Endothelial cell of umbilical vein (primary cell): Measurements from ENCODE around the gene ZNF620. TPM values are rescaled to one million over a fixed set of nuclear protein-coding genes. Genes with fewer than 3 reads are reported as not detected.

Experiments
- BruUV-seq: library from RNA; stranded (reverse); fragments of 400-500 nt; replicated peaks from 2 replicates; lab custom pipeline; 2021; lab: Mats Ljungman, UMichigan
- CTCF ChIA-PET: fragments of 300-600, 350-600 bp; sonication (Branson Sonifier 250); formaldehyde crosslinking; loops from one replicate; lab custom pipeline; 2021; ENCODE audit warnings: antibody characterized with exemption, inconsistent platforms; lab: Charles Lee
- POLR2A ChIA-PET: fragments of 300-600, 350-600 bp; sonication (Branson Sonifier 250); formaldehyde crosslinking; loops from one replicate; lab custom pipeline; 2021; ENCODE audit warnings: antibody characterized with exemption, inconsistent platforms; lab: Charles Lee
- DNase-seq: peaks from one replicate; pipeline ENCODE4 v3.0.0-alpha.2; 2011; ENCODE audit warnings: low read depth, low spot score
- FAIRE-seq: peaks from 2 replicates; lab custom pipeline; 2011; peaks lifted over from hg19 to GRCh38; lab: Jason Lieb, UNC
- H2AFZ ChIP-seq: 2 replicates; pipeline ENCODE4 v1.6.0; 2012; ENCODE audit warnings: low read depth, low read length, control low read depth, inconsistent platforms
- H3K27ac ChIP-seq: 2 replicates; pipeline ENCODE4 v1.5.1; 2011; ENCODE audit warnings: low read depth, mild to moderate bottlenecking, control low read depth, low read length, moderate library complexity; ENCODE audit not compliant: insufficient read depth
- H3K27me3 ChIP-seq, 2 experiments: 2 replicates each; pipeline versions ENCODE4 v1.6.0 to v1.6.1; 2011; ENCODE audit warnings: low read length in 2 of 2, mixed read lengths in 1 of 2; ENCODE audit not compliant: control insufficient read depth in 2 of 2, insufficient read depth in 2 of 2
- H3K36me3 ChIP-seq, 2 experiments: 2 replicates in 1 of 2; 3 replicates in 1 of 2; pipeline ENCODE4 v1.5.1; 2011; ENCODE audit warnings: low read length in 2 of 2, mild to moderate bottlenecking in 1 of 2, moderate library complexity in 1 of 2; ENCODE audit not compliant: control insufficient read depth in 2 of 2, insufficient read depth in 2 of 2; ENCODE audit errors: extremely low read depth in 1 of 2
- H3K4me1 ChIP-seq: 3 replicates; pipeline ENCODE4 v1.5.1; 2011; ENCODE audit warnings: mild to moderate bottlenecking, low read length; ENCODE audit not compliant: control insufficient read depth, insufficient read depth; ENCODE audit errors: extremely low read depth
- H3K4me2 ChIP-seq: 2 replicates; pipeline ENCODE4 v1.6.1; 2011; ENCODE audit warnings: low read length, control low read depth, mixed read lengths; ENCODE audit not compliant: insufficient read depth
- H3K4me3 ChIP-seq, 3 experiments: fragments of 200-600 bp in 1 of 3; sonication (generic), shearing (Covaris generic) in 1 of 3; replicated peaks in 1 of 3; 2 replicates each; pipeline ENCODE4 v1.5.1; 2011 to 2016; ENCODE audit warnings: control low read depth in 3 of 3, low read length in 3 of 3, mild to moderate bottlenecking in 2 of 3, inconsistent platforms in 1 of 3, low read depth in 1 of 3, moderate library complexity in 1 of 3; ENCODE audit not compliant: insufficient read depth in 1 of 3
- H3K79me2 ChIP-seq: 2 replicates; pipeline ENCODE4 v1.6.0; 2012; ENCODE audit warnings: low read length, inconsistent platforms; ENCODE audit not compliant: control insufficient read depth, insufficient read depth
- H3K9ac ChIP-seq: replicated peaks from 2 replicates; pipeline ENCODE3; 2011; ENCODE audit warnings: low read length, control low read depth; ENCODE audit not compliant: insufficient read depth; ENCODE audit errors: extremely low read depth
- H3K9me1 ChIP-seq: replicated peaks from 3 replicates; pipeline ENCODE4 v1.6.0; 2011; ENCODE audit warnings: mild to moderate bottlenecking, low read length; ENCODE audit not compliant: control insufficient read depth, insufficient read depth; ENCODE audit errors: extremely low read depth
- H3K9me3 ChIP-seq: replicated peaks from 2 replicates; pipeline ENCODE4 v1.5.1; 2012; ENCODE audit warnings: low read length, inconsistent platforms; ENCODE audit not compliant: control insufficient read depth, insufficient read depth
- H4K20me1 ChIP-seq: replicated peaks from 2 replicates; pipeline ENCODE3; 2011; ENCODE audit warnings: mild to moderate bottlenecking, low read length; ENCODE audit not compliant: control insufficient read depth, insufficient read depth; ENCODE audit errors: extremely low read depth
- FOS ChIP-seq: IDR thresholded peaks from 2 replicates; pipeline ENCODE4 v1.6.1; 2011; ENCODE audit warnings: mild to moderate bottlenecking, low read length, moderate library complexity, borderline replicate concordance; ENCODE audit not compliant: insufficient read depth
- GATA2 ChIP-seq: IDR thresholded peaks from 2 replicates; pipeline ENCODE4 v1.7.0; 2011; ENCODE audit warnings: low read depth, mild to moderate bottlenecking, moderate library complexity, mixed read lengths, low read length; ENCODE audit not compliant: insufficient read length, insufficient read depth
- MAX ChIP-seq: IDR thresholded peaks from 2 replicates; pipeline ENCODE4 v1.6.1; 2011; ENCODE audit not compliant: insufficient read depth, insufficient read length
- MYC ChIP-seq: IDR thresholded peaks from one replicate; pipeline ENCODE4 v1.6.1; 2011; ENCODE audit warnings: mild to moderate bottlenecking, low read depth, low read length
- POLR2A ChIP-seq: IDR thresholded peaks from 2 replicates; pipeline ENCODE4 v1.6.1; 2012; ENCODE audit warnings: low read depth, mild to moderate bottlenecking, control low read depth, low read length
- dilution Hi-C: fragments of 300-500 bp; cut with MboI; formaldehyde crosslinking; loops from one replicate; pipeline ENCODE4 v1.15.0; 2019; ENCODE audit warnings: low sequenced_read_pairs; ENCODE audit not compliant: extremely low pct_ligation_motif_present
- intact Hi-C: fragments of 100-400 bp; cut with micrococcal nuclease; formaldehyde crosslinking; loops from one replicate; pipeline ENCODE4 v1.10.0; 2022
- polyA plus RNA-seq, 4 experiments: library from polyadenylated mRNA; depleted of rRNA in 3 of 4; stranded (reverse) in 3 of 4; unstranded in 1 of 4; fragments of >200 nt; gene quantifications; 2 replicates each; pipeline versions ENCODE4 v1.2.1 to v1.2.3, GENCODE V29; 2011 to 2012; ENCODE audit warnings: missing spikeins in 1 of 4
- total RNA-seq: library from RNA; stranded (reverse); gene quantifications from 2 replicates; pipeline ENCODE4 v1.2.3, GENCODE V29; 2021

ZNF620 gene
- total and polyA plus RNA-seq, 2 donors (not counting 3 experiments of a cell fraction or from before 2014, with no cell fraction given), result 1.9 to 4.0 TPM

GRCh38 chr3:40518067-40518466 lies 12.2 kb downstream of the ZNF620 start:
- DNase-seq (no peak), FAIRE-seq (no peak)
- no peak overlapping the region for H3K9ac ChIP-seq
- dilution Hi-C loops (no loop called here), intact Hi-C loops (no loop called here)
- CTCF ChIA-PET, result no interaction called here
- TF ChIP-seq POLR2A (no peak), MYC (no peak), MAX (no peak), FOS (no peak), GATA2 (no peak)
- no peaks in the 10 kb centered on the region for H3K79me2 ChIP-seq
- POLR2A ChIA-PET, result no interaction called here
- no peaks in the 10 kb centered on the region for H3K9me1 ChIP-seq
- H3K27me3 ChIP-seq, result no peaks in the 10 kb centered on the region
- H3K4me3 ChIP-seq, result no peak overlapping the region
- no peak overlapping the region for H2AFZ ChIP-seq
- no peaks in the 10 kb centered on the region for H4K20me1 ChIP-seq
- no peaks in the 10 kb centered on the region for H3K9me3 ChIP-seq
- BruUV-seq, result no TSS peak
- no peak overlapping the region for H3K4me2 ChIP-seq
- no peak overlapping the region for H3K27ac ChIP-seq
- H3K36me3 ChIP-seq, result peaks cover 0 to 2% of the 10 kb centered on the region in 2 experiments
- H3K4me1 ChIP-seq, result no peaks in the 10 kb centered on the region

- Histone ChIP-seq H3K27me3 (no peaks in the 10 kb centered on the region), H3K9ac (no peak overlapping the region), H3K4me3 (no peak overlapping the region), H3K36me3 (peaks cover 0 to 2% of the 10 kb centered on the region in 2 experiments), H3K4me1 (no peaks in the 10 kb centered on the region), H3K79me2 (no peaks in the 10 kb centered on the region), H3K27ac (no peak overlapping the region), H3K9me1 (no peaks in the 10 kb centered on the region), H3K9me3 (no peaks in the 10 kb centered on the region), H2AFZ (no peak overlapping the region), H4K20me1 (no peaks in the 10 kb centered on the region), H3K4me2 (no peak overlapping the region)
- dilution Hi-C loops, result no loop called here
- DNase-seq, result no peak
- ChIA-PET POLR2A (no interaction called here), CTCF (no interaction called here)
- BruUV-seq, result no TSS peak
- intact Hi-C loops, result no loop called here
- no peak for TF ChIP-seq MYC
- FAIRE-seq, result no peak
Measured at GRCh38 chr3:40518848-40519247, 13.0 kb downstream of the ZNF620 start.
